ENCODE measurements around the gene TMED4. TPM values are rescaled to one million over a fixed set of nuclear protein-coding genes. Genes with fewer than 3 reads are reported as not detected.

Gene TMED4
- total and polyA plus RNA-seq, 2 experiments from 2014 or later: 43.5 to 98.5 TPM

DNA sequence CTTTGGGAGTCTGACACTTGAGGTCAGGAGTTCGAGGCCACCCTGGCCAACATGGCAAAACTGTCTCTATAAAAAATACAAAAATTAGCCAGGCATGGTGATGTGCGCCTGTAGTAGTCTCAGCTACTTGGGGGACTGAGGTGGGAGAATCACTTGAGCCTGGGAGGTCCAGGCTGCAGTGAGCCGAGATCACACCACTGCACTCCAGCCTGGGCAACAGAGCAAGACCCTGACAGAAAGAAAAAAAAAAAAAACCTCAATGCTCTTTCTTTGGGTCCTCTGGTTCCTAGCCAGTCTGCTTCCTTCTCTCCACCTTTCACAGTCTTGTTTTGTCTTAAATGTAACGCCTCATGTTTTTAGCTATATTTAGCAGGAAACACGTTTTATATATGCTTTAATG is 33.8 kb upstream of the TMED4 start:
- Histone ChIP-seq H3K27me3 (ENCODE audit: insufficient read depth) (no peaks in the 10 kb centered on the region), H3K4me3 (no peak overlapping the region), H3F3A (replicated peaks; ENCODE audit: low read depth) (no peaks in the 10 kb centered on the region), H3K79me2 (replicated peaks; ENCODE audit: insufficient read depth) (peaks cover 99% of the 10 kb centered on the region), H3K9me2 (ENCODE audit: insufficient read depth) (no peaks in the 10 kb centered on the region), H4K20me1 (replicated peaks; ENCODE audit: insufficient read depth) (peaks cover 12% of the 10 kb centered on the region), H3K36me3 (ENCODE audit: insufficient read depth) (no peaks in the 10 kb centered on the region), H3K4me2 (no peak overlapping the region), H3K27ac (ENCODE audit: low read depth) (0 out of 2 replicates have a peak overlapping the region, but pooled peaks have one; percentile 14), H3K4me1 (ENCODE audit: insufficient read depth) (peaks cover 13% of the 10 kb centered on the region), H2AFZ (no peak overlapping the region)
- no peak for DNase-seq (ENCODE audit: low spot score)
- Mint-ChIP-seq H3K27ac (no peak overlapping the region), H3K36me3 (ENCODE audit: low read depth) (no peaks in the 10 kb centered on the region), H3K4me1 (peaks cover 21% of the 10 kb centered on the region), H3K4me3 (no peak overlapping the region), H3K9me3 (no peaks in the 10 kb centered on the region), H3K27me3 (ENCODE audit: insufficient read depth, low read depth, poor library complexity) (peaks cover 9% of the 10 kb centered on the region)
- no peak for TF ChIP-seq ZNF114 (CRISPR knock-in tag; IDR thresholded peaks at IDR 0.05)
- TF ChIP-seq EZH2 (IDR thresholded peaks at IDR 0.05; ENCODE audit: low read depth, unreplicated experiment): no peak
- TF ChIP-seq STAT1 (IDR thresholded peaks at IDR 0.05; ENCODE audit: unreplicated experiment): no peak
- TF ChIP-seq POLR2AphosphoS5 (IDR thresholded peaks at IDR 0.05; ENCODE audit: low read depth): no peak
- no peak for TF ChIP-seq CREB1 (CRISPR knock-in tag; IDR thresholded peaks at IDR 0.05; ENCODE audit: low read depth)
- TF ChIP-seq, protein P1, sequence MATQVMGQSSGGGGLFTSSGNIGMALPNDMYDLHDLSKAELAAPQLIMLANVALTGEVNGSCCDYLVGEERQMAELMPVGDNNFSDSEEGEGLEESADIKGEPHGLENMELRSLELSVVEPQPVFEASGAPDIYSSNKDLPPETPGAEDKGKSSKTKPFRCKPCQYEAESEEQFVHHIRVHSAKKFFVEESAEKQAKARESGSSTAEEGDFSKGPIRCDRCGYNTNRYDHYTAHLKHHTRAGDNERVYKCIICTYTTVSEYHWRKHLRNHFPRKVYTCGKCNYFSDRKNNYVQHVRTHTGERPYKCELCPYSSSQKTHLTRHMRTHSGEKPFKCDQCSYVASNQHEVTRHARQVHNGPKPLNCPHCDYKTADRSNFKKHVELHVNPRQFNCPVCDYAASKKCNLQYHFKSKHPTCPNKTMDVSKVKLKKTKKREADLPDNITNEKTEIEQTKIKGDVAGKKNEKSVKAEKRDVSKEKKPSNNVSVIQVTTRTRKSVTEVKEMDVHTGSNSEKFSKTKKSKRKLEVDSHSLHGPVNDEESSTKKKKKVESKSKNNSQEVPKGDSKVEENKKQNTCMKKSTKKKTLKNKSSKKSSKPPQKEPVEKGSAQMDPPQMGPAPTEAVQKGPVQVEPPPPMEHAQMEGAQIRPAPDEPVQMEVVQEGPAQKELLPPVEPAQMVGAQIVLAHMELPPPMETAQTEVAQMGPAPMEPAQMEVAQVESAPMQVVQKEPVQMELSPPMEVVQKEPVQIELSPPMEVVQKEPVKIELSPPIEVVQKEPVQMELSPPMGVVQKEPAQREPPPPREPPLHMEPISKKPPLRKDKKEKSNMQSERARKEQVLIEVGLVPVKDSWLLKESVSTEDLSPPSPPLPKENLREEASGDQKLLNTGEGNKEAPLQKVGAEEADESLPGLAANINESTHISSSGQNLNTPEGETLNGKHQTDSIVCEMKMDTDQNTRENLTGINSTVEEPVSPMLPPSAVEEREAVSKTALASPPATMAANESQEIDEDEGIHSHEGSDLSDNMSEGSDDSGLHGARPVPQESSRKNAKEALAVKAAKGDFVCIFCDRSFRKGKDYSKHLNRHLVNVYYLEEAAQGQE (IDR thresholded peaks at IDR 0.05; ENCODE audit: unreplicated experiment): no peak
- TF ChIP-seq, protein P2, sequence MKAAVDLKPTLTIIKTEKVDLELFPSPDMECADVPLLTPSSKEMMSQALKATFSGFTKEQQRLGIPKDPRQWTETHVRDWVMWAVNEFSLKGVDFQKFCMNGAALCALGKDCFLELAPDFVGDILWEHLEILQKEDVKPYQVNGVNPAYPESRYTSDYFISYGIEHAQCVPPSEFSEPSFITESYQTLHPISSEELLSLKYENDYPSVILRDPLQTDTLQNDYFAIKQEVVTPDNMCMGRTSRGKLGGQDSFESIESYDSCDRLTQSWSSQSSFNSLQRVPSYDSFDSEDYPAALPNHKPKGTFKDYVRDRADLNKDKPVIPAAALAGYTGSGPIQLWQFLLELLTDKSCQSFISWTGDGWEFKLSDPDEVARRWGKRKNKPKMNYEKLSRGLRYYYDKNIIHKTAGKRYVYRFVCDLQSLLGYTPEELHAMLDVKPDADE (IDR thresholded peaks at IDR 0.05): no peak
- TF ChIP-seq EZH2phosphoT487 (IDR thresholded peaks at IDR 0.05; ENCODE audit: unreplicated experiment): no peak
- TF ChIP-seq NANOG (IDR thresholded peaks at IDR 0.05; ENCODE audit: borderline replicate concordance): no peak
- TF ChIP-seq, protein P3, sequence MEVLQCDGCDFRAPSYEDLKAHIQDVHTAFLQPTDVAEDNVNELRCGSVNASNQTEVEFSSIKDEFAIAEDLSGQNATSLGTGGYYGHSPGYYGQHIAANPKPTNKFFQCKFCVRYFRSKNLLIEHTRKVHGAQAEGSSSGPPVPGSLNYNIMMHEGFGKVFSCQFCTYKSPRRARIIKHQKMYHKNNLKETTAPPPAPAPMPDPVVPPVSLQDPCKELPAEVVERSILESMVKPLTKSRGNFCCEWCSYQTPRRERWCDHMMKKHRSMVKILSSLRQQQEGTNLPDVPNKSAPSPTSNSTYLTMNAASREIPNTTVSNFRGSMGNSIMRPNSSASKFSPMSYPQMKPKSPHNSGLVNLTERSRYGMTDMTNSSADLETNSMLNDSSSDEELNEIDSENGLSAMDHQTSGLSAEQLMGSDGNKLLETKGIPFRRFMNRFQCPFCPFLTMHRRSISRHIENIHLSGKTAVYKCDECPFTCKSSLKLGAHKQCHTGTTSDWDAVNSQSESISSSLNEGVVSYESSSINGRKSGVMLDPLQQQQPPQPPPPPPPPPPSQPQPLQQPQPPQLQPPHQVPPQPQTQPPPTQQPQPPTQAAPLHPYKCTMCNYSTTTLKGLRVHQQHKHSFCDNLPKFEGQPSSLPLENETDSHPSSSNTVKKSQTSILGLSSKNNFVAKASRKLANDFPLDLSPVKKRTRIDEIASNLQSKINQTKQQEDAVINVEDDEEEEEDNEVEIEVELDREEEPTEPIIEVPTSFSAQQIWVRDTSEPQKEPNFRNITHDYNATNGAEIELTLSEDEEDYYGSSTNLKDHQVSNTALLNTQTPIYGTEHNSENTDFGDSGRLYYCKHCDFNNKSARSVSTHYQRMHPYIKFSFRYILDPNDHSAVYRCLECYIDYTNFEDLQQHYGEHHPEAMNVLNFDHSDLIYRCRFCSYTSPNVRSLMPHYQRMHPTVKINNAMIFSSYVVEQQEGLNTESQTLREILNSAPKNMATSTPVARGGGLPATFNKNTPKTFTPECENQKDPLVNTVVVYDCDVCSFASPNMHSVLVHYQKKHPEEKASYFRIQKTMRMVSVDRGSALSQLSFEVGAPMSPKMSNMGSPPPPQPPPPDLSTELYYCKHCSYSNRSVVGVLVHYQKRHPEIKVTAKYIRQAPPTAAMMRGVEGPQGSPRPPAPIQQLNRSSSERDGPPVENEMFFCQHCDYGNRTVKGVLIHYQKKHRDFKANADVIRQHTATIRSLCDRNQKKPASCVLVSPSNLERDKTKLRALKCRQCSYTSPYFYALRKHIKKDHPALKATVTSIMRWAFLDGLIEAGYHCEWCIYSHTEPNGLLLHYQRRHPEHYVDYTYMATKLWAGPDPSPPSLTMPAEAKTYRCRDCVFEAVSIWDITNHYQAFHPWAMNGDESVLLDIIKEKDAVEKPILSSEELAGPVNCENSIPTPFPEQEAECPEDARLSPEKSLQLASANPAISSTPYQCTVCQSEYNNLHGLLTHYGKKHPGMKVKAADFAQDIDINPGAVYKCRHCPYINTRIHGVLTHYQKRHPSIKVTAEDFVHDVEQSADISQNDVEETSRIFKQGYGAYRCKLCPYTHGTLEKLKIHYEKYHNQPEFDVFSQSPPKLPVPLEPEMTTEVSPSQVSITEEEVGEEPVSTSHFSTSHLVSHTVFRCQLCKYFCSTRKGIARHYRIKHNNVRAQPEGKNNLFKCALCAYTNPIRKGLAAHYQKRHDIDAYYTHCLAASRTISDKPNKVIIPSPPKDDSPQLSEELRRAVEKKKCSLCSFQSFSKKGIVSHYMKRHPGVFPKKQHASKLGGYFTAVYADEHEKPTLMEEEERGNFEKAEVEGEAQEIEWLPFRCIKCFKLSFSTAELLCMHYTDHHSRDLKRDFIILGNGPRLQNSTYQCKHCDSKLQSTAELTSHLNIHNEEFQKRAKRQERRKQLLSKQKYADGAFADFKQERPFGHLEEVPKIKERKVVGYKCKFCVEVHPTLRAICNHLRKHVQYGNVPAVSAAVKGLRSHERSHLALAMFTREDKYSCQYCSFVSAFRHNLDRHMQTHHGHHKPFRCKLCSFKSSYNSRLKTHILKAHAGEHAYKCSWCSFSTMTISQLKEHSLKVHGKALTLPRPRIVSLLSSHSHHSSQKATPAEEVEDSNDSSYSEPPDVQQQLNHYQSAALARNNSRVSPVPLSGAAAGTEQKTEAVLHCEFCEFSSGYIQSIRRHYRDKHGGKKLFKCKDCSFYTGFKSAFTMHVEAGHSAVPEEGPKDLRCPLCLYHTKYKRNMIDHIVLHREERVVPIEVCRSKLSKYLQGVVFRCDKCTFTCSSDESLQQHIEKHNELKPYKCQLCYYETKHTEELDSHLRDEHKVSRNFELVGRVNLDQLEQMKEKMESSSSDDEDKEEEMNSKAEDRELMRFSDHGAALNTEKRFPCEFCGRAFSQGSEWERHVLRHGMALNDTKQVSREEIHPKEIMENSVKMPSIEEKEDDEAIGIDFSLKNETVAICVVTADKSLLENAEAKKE (CRISPR knock-in tag; IDR thresholded peaks at IDR 0.05): no peak
- no peak for ATAC-seq
